ENCODE data around the gene ZNF628.
A peak's percentile ranks its signal among the peaks of the same experiment; 100 is the strongest.

ZNF628 gene

DNA sequence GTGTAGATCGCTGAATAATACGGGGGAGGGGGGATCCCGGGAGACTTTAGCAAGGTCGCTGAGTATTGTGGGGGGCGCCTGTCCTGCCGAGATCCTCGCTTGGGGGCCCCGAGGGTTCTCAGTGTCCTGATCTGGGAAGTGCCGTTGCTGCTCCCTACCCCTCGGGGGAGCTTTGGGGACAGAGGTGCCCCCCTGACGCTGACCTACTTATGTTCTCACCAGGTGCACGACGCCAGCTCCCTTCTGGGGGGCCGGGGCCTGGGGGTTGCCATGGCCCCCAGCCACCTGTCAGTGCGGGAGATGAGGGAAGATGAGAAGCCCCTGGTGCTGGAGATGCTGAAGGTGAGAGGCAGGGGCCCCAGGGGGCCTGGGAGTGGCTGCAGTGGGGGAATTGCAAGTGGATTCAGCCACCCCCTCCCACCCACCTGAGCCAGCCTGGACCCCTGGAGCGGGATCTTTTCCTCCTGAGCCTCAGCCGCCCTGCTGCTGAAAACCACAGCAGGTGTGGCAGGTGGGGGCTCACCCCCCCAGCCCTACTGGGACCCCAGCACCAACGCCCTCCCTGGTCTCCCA is 9.1 kb downstream of the ZNF628 start:
- DNase-seq (ENCODE audit: low read depth) = no peak
- TF ChIP-seq, protein P1, sequence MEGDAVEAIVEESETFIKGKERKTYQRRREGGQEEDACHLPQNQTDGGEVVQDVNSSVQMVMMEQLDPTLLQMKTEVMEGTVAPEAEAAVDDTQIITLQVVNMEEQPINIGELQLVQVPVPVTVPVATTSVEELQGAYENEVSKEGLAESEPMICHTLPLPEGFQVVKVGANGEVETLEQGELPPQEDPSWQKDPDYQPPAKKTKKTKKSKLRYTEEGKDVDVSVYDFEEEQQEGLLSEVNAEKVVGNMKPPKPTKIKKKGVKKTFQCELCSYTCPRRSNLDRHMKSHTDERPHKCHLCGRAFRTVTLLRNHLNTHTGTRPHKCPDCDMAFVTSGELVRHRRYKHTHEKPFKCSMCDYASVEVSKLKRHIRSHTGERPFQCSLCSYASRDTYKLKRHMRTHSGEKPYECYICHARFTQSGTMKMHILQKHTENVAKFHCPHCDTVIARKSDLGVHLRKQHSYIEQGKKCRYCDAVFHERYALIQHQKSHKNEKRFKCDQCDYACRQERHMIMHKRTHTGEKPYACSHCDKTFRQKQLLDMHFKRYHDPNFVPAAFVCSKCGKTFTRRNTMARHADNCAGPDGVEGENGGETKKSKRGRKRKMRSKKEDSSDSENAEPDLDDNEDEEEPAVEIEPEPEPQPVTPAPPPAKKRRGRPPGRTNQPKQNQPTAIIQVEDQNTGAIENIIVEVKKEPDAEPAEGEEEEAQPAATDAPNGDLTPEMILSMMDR (conservative IDR thresholded peaks at IDR 0.05; ENCODE audit: low read depth, low read length) = no peak
- peak overlapping the region; percentile 82 for H3K4me3 ChIP-seq (ENCODE audit: low read depth, low read length)

DNA sequence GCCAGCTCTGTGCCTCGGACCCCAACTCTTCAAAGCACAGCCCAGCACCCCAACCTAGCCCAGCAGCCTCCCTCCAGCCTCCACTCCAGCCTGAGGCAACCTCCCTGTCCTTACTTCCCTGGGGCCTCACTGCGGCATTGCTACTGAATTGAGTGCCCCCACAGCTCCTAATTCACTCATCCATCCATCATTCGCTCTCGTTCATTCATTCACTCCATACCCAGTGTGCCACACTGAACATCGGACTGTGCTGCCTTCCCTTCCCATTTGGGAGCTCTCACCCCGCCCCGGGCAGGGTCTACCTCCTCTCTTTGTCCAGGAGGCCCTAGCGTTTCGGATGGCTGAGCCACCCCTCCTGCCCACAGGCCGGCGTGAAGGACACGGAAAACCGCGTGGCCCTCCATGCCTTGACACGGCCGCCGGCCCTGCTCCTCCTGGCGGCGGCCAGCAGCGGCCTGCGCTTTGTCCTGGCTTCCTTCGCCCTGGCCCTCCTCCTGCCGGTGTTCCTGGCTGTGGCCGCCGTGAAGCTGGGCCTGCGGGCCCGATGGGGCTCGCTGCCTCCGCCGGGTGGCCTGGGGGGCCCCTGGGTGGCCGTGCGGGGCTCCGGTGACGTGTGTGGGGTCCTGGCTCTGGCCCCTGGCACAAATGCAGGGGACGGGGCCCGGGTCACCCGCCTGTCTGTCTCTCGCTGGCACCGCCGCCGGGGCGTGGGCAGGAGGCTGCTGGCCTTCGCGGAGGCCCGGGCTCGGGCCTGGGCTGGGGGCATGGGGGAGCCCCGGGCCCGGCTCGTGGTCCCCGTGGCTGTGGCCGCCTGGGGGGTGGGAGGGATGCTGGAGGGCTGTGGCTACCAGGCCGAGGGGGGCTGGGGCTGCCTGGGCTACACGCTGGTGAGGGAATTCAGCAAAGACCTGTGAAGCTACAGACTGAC is 9.9 kb downstream of the ZNF628 start:
- H3K4me3 ChIP-seq (ENCODE audit: low read depth, low read length) = peak overlapping the region; percentile 82

DNA sequence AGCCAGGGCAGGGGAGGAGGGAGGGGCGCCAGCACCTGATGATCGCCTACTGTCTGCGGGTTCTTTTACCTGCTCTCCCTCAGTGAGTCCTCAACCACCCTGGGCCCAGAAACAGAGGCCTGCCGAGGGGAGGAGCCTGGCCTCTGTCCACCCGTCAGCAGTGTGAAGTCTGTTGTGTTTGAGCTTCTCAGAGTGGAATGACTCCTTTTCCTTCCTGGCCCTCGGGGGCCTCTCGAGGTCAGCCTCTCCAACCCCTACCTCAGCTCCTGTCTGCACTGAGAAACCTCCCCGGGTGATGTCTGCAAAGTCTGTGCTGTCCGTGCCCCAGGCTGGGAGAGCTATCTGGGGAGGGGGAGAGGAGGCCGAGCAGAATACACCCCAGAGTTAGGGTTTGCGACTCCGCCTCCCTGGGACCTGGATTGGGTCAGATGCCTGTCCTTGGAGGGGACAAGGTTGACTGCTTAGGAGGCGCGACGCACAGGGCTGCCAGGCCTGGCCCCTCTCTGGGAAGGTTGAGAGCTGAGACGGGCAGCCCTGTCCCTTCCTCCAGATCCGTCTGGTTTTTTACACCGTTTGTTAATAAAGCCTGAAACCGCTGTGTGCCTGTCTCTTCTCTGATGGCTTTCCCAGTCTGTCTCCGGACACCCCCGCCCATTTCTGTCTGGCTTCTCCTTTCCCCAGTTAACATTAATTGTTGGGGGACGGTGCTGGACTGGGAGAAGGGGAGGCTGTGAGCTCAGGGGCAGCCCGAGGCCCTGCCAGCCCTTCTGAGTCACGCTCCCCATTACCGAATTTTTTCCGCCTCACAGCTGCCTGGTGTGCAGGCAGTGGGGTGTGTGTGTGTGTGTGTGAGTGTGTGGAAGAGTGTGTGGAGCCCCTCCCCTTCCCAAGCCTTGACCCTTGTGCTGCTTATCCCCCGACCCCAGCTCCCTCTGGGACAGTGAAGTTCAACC is 10.8 kb downstream of the ZNF628 start:
- peak; percentile 96 for DNase-seq (ENCODE audit: low read depth)
- peak overlapping the region; percentile 34 for H3K4me3 ChIP-seq (ENCODE audit: low read depth, low read length)
- TF ChIP-seq, protein P1 (conservative IDR thresholded peaks at IDR 0.05; ENCODE audit: low read depth, low read length) = no peak

More for the DNA sequence above, 9.9 kb downstream of the ZNF628 start:
- TF ChIP-seq, protein P1 (conservative IDR thresholded peaks at IDR 0.05; ENCODE audit: low read depth, low read length) = no peak
- DNase-seq (ENCODE audit: low read depth) = no peak

DNA sequence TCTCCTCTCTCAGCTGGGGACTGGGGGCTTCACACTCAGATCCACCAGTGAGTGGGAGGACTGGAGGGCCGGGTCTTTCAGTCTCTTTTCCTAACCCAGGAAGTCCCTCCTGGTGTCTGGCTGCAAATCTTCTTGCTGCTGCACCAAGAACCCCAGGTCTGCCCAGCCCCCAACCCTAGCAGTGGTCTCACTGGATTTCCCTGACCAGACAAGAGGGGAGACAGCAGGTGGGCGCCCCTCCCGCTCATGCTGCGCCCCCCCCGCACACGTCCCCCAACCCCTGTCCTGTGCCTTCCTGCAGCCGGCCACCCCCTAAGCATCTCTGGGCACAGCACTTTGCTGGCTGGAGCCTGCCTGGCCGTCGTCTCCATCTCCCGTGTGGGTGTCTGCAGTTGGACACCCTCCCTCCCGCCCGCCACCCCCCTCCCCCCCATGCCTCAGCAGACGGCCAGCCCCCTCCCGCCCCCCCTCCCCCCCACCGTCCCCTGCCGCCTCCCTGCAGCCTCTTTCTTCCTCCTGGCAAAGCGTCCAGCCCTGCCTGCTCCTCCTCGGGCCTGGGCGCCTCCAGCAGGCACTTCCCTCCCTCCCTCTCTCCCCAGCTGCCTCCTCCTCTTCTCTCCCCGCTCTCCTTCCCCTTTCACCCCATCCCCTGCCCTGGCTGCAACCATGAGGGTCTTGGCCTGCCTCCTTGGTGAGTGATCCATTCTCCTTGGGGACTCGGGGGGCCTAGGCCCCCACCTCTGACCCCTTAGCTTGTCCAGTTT is 11.7 kb downstream of the ZNF628 start, which contains the start of gene SSC5D:
SSC5D (plus strand) TSS at position 513 of the 764 bp plus-strand sequence; CDS start at position 667, 154 bp downstream.
- TF ChIP-seq, protein P1 (conservative IDR thresholded peaks at IDR 0.05; ENCODE audit: low read depth, low read length) = no peak
- peak; percentile 41 for DNase-seq (ENCODE audit: low read depth)
- peak within 1 kb of the TSS; percentile 34 for H3K4me3 ChIP-seq (ENCODE audit: low read depth, low read length)

DNA sequence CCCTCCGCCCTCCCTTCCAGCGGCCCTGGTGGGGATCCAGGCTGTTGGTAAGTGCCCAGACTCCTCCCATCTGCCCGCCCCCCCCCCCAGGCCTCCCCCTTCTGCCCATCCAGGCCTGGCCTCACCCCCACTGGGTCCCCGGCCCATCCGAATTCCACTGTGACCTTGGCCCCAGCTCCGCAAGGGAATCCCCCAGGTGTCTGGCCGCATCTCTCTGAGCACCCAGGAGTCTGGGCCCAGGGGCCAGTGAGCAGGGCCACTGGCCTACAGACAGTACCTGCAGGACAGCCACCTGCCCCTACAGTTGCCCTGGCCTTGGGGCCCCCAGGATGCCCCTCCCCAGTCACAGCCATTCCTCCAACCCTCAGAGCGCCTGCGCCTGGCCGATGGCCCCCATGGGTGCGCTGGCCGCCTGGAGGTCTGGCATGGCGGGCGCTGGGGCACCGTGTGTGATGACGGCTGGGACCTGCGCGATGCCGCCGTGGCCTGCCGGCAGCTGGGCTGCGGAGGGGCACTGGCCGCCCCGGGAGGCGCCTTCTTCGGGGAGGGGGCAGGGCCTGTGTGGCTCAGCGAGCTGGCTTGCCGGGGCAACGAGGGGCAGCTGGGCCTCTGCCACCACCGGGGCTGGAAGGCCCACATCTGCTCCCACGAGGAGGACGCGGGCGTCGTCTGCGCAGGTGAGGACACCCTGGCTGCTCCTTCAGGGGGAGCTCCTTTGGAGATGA is 12.7 kb downstream of the ZNF628 start:
- H3K4me3 ChIP-seq (ENCODE audit: low read depth, low read length) = no peak overlapping the region
- TF ChIP-seq, protein P1 (conservative IDR thresholded peaks at IDR 0.05; ENCODE audit: low read depth, low read length) = no peak
- no peak for DNase-seq (ENCODE audit: low read depth)
